Activated naive CD4-positive, alpha-beta T cell treated with anti-CD3 and anti-CD28 coated beads, Interleukin-2, amount 10 ng/mL, durations not matched to agents 5 hours and 36 hours (primary cell): ENCODE results near the gene CST9L. TPM values are rescaled to one million over a fixed set of nuclear protein-coding genes. Genes with fewer than 3 reads are reported as not detected.

Experiments
- total RNA-seq, 2 experiments: library from RNA; stranded (reverse); gene quantifications; one replicate each; pipeline ENCODE4 v1.2.3, GENCODE V29; 2021

CST9L gene
- not detected for total RNA-seq

GRCh38 chr20:23568320-23568970, at the start of gene CST9L:
CST9L (minus strand) TSS chr20:23568484; CDS start chr20:23568450, 34 bp downstream.

GRCh38 chr20:23605867-23606651, 37.8 kb upstream of the CST9L start, which contains the start of gene CST9:
CST9 (minus strand) TSS chr20:23605917; CDS start chr20:23605864, 53 bp downstream.

Other genes with a start within 250 kb of the CST9L start
- gene NXT1, start 217.7 kb downstream of the CST9L start, total RNA-seq = 10 to 100 TPM; 26.1 to 26.4 TPM
- gene GZF1, start 206.3 kb downstream of the CST9L start, total RNA-seq = 10 to 100 TPM; 10.4 to 10.9 TPM
- gene NAPB, start 147.0 kb downstream of the CST9L start, total RNA-seq = 10 to 100 TPM; 14.1 to 18.9 TPM
- not detected for gene CSTL1, start 128.8 kb downstream of the CST9L start, total RNA-seq
- gene CST11, start 115.6 kb downstream of the CST9L start, total RNA-seq = not detected
- not detected for gene CST8, start 77.4 kb downstream of the CST9L start, total RNA-seq
- gene CST9, start 37.4 kb upstream of the CST9L start, total RNA-seq = not detected
- gene CST3, start 69.5 kb upstream of the CST9L start, total RNA-seq = under 1 TPM; 0.48 TPM
- gene CST4, start 120.6 kb upstream of the CST9L start, total RNA-seq = not detected
- gene CST1, start 182.5 kb upstream of the CST9L start, total RNA-seq = not detected